HCT116 (cell line): ENCODE results near the gene PKNOX2. TPM values are rescaled to one million over a fixed set of nuclear protein-coding genes. Genes with fewer than 3 reads are reported as not detected.

Experiments used
- ATAC-seq: fragments of 200-7000 bp; cut with Tn5 transposase; 2 replicates; pipeline ENCODE4 v1.9.1; 2020; ENCODE audit warnings: mild to moderate bottlenecking, moderate library complexity
- BruUV-seq: library from RNA; stranded (reverse); fragments of 400-500 nt; replicated peaks from 2 replicates; lab custom pipeline; 2021; lab: Mats Ljungman, UMichigan
- CTCF ChIA-PET: fragments of 300-600 bp; sonication (Branson Sonifier 250); formaldehyde crosslinking; loops from one replicate; lab custom pipeline; 2021; ENCODE audit warnings: antibody characterized with exemption; lab: Charles Lee
- POLR2A ChIA-PET: fragments of 300-600, 350-600 bp; sonication (Branson Sonifier 250); formaldehyde crosslinking; loops from one replicate; lab custom pipeline; 2021; ENCODE audit warnings: antibody characterized with exemption; lab: Charles Lee
- RAD21 ChIA-PET, 2 experiments: fragments of 300-600 bp; sonication (Branson Sonifier 250); formaldehyde crosslinking; loops; one replicate each; lab custom pipeline; 2023; ENCODE audit warnings: low total read pairs in 2 of 2; ENCODE audit not compliant: uncharacterized antibody in 2 of 2, unreplicated experiment in 2 of 2, low non-redundant PET in 1 of 2; lab: Charles Lee
- DNase-seq: peaks from one replicate; pipeline ENCODE4 v3.0.0-alpha.2; 2010; ENCODE audit warnings: low read depth, low spot score
- H2AFZ ChIP-seq: fragments of 200-600 bp; shearing (Covaris generic), sonication (generic); 2 replicates; pipeline ENCODE4 v1.6.1; 2017; ENCODE audit warnings: low read depth, mixed run types, mixed read lengths, antibody characterized with exemption, low read length; ENCODE audit not compliant: poor library complexity, severe bottlenecking
- H3K27ac ChIP-seq: 2 replicates; pipeline ENCODE4 v1.5.1; 2012; ENCODE audit warnings: low read depth, low read length
- H3K27me3 ChIP-seq: fragments of 200-600 bp; sonication (generic); 2 replicates; pipeline ENCODE4 v1.6.1; 2016; ENCODE audit warnings: mixed run types, low read length, mixed read lengths; ENCODE audit not compliant: insufficient read depth
- H3K36me3 ChIP-seq, 2 experiments: fragments of 200-500 bp in 1 of 2; fragments of 200-600 bp in 1 of 2; sonication (Bioruptor generic) in 1 of 2; sonication (generic) in 1 of 2; 2 replicates each; pipeline versions ENCODE4 v1.5.1 to v1.6.1; 2014 to 2016; ENCODE audit warnings: low read length in 2 of 2, inconsistent platforms in 1 of 2, mixed read lengths in 1 of 2, mixed run types in 1 of 2; ENCODE audit not compliant: insufficient read depth in 2 of 2, control insufficient read depth in 1 of 2
- H3K4me1 ChIP-seq, 2 experiments: fragments of 200-600 bp in 1 of 2; sonication (generic) in 1 of 2; 2 replicates each; pipeline versions ENCODE4 v1.5.1 to v1.6.1; 2012 to 2017; ENCODE audit warnings: low read length in 2 of 2, inconsistent platforms in 1 of 2, mild to moderate bottlenecking in 1 of 2, mixed read lengths in 1 of 2, mixed run types in 1 of 2, moderate library complexity in 1 of 2; ENCODE audit not compliant: insufficient read depth in 2 of 2, control insufficient read depth in 1 of 2
- H3K4me2 ChIP-seq: fragments of 200-600 bp; sonication (generic); 2 replicates; pipeline ENCODE4 v1.6.1; 2017; ENCODE audit warnings: mixed run types, low read length, mixed read lengths
- H3K4me3 ChIP-seq, 2 experiments: fragments of 200-600 bp in 1 of 2; sonication (generic) in 1 of 2; replicated peaks in 1 of 2; 2 replicates each; pipeline ENCODE4 v1.5.1; 2011 to 2016; ENCODE audit warnings: low read length in 2 of 2, control low read depth in 1 of 2, low read depth in 1 of 2, mild to moderate bottlenecking in 1 of 2, mixed read lengths in 1 of 2, mixed run types in 1 of 2
- H3K79me2 ChIP-seq: fragments of 200-600 bp; sonication (generic); 2 replicates; pipeline ENCODE4 v1.6.1; 2017; ENCODE audit warnings: mild to moderate bottlenecking, mixed run types, low read length, moderate library complexity, mixed read lengths; ENCODE audit not compliant: insufficient read depth
- H3K9ac ChIP-seq: fragments of 200-600 bp; sonication (generic); 2 replicates; pipeline ENCODE4 v1.6.1; 2016; ENCODE audit warnings: low read length, mixed read lengths
- H3K9me2 ChIP-seq: fragments of 200-600 bp; sonication (generic), shearing (Covaris generic); 2 replicates; pipeline ENCODE4 v1.6.1; 2017; ENCODE audit warnings: mixed run types, mild to moderate bottlenecking, moderate library complexity; ENCODE audit not compliant: insufficient read depth
- H3K9me3 ChIP-seq, 2 experiments: fragments of 200-500 bp in 1 of 2; fragments of 200-600 bp in 1 of 2; sonication (Bioruptor generic) in 1 of 2; sonication (generic) in 1 of 2; 2 replicates each; pipeline ENCODE4 v1.6.1; 2014 to 2017; ENCODE audit warnings: low read length in 2 of 2, mixed read lengths in 2 of 2, inconsistent platforms in 1 of 2, low read depth in 1 of 2, mild to moderate bottlenecking in 1 of 2, mixed run types in 1 of 2, moderate library complexity in 1 of 2; ENCODE audit not compliant: control insufficient read depth in 1 of 2, insufficient read depth in 1 of 2
- H4K20me1 ChIP-seq: fragments of 200-600 bp; sonication (generic), shearing (Covaris generic); 2 replicates; pipeline ENCODE4 v1.6.1; 2017; ENCODE audit warnings: mixed run types, mild to moderate bottlenecking, moderate library complexity; ENCODE audit not compliant: insufficient read depth
- ATF3 ChIP-seq: IDR thresholded peaks from 2 replicates; pipeline ENCODE4 v1.6.1; 2012
- ELF1 ChIP-seq: IDR thresholded peaks from 2 replicates; pipeline ENCODE4 v1.6.1; 2012; ENCODE audit warnings: low read depth, borderline replicate concordance
- POLR2A ChIP-seq: IDR thresholded peaks from 2 replicates; pipeline ENCODE4 v1.7.0; 2011; ENCODE audit warnings: borderline replicate concordance; ENCODE audit not compliant: insufficient read depth, insufficient read length; ENCODE audit errors: extremely low read depth
- TCF7L2 ChIP-seq: IDR thresholded peaks from 2 replicates; pipeline ENCODE4 v1.7.0; 2011; ENCODE audit warnings: borderline replicate concordance, inconsistent platforms; ENCODE audit not compliant: insufficient read depth, insufficient read length; ENCODE audit errors: extremely low read depth
- YY1 ChIP-seq: IDR thresholded peaks from 2 replicates; pipeline ENCODE4 v1.6.1; 2011; ENCODE audit warnings: low read length, low read depth, moderate library complexity, mild to moderate bottlenecking; ENCODE audit not compliant: insufficient replicate concordance; ENCODE audit errors: extremely low read depth
- ZBTB33 ChIP-seq: IDR thresholded peaks from 2 replicates; pipeline ENCODE4 v1.6.1; 2011; ENCODE audit warnings: mild to moderate bottlenecking, low read length, moderate library complexity; ENCODE audit not compliant: insufficient replicate concordance; ENCODE audit errors: extremely low read depth
- intact Hi-C: fragments of 100-400 bp; cut with micrococcal nuclease; formaldehyde crosslinking; loops from 2 replicates; pipeline ENCODE4 v1.10.0; 2022
- total RNA-seq: library from RNA; stranded (reverse); gene quantifications from one replicate; pipeline ENCODE4 v1.2.1, GENCODE V29; 2021; ENCODE audit not compliant: unreplicated experiment

PKNOX2 gene
- total RNA-seq, 1 experiment from 2014 or later, result 0.20 TPM

GRCh38 chr11:125156346-125157117, 8.0 kb upstream of the PKNOX2 start:
- BruUV-seq, result no TSS peak
- Histone ChIP-seq H3K9ac (no peak overlapping the region), H2AFZ (no peak overlapping the region), H3K4me3 (no peak overlapping the region), H3K79me2 (no peaks in the 10 kb centered on the region), H3K27me3 (no peaks in the 10 kb centered on the region), H3K4me1 (no peaks in the 10 kb centered on the region), H3K27ac (no peak overlapping the region), H3K9me3 (no peaks in the 10 kb centered on the region; a peak in 1 of 4 replicates), H3K4me2 (no peak overlapping the region), H4K20me1 (no peaks in the 10 kb centered on the region), H3K9me2 (no peaks in the 10 kb centered on the region), H3K36me3 (no peaks in the 10 kb centered on the region)
- TF ChIP-seq ELF1 (no peak), ZBTB33 (no peak), POLR2A (no peak), ATF3 (no peak), YY1 (no peak), TCF7L2 (no peak)
- no peak for ATAC-seq
- POLR2A ChIA-PET, result no interaction called here
- RAD21 ChIA-PET, result no interaction called here
- intact Hi-C loops, result no loop called here
- CTCF ChIA-PET, result no interaction called here
- DNase-seq, result no peak
